ENCODE data around the gene LHFPL2. TPM values are rescaled to one million over a fixed set of nuclear protein-coding genes. Genes with fewer than 3 reads are reported as not detected.
A peak's percentile ranks its signal among the peaks of the same experiment; 100 is the strongest.

LHFPL2 gene
- total and polyA plus RNA-seq, 9 of the 15 experiments (the other 6 are each of a cell fraction or from before 2014, with no cell fraction given) = 1.0 to 6.6 (median 4.6) TPM

GRCh38 chr5:78659714-78660113, 11.1 kb upstream of the LHFPL2 start (continued):
- no peak for TF ChIP-seq ILF3 (IDR thresholded peaks at IDR 0.05; ENCODE audit: borderline replicate concordance)
- TF ChIP-seq PHB2 (IDR thresholded peaks at IDR 0.05; ENCODE audit: low read depth) = no peak
- TF ChIP-seq RCOR1 (IDR thresholded peaks at IDR 0.05; ENCODE audit: borderline replicate concordance in 1 of 2, low read depth in 2 of 2, low read length in 2 of 2) = peak in 1 of 2 experiments; percentile 70; a peak in 2 of 4 replicates
- TF ChIP-seq ZNF274 (IDR thresholded peaks at IDR 0.05; ENCODE audit: borderline replicate concordance, low read depth, low read length) = no peak
- no peak for TF ChIP-seq PHF20 (IDR thresholded peaks at IDR 0.05; ENCODE audit: partially characterized antibody)
- TF ChIP-seq, protein P1, sequence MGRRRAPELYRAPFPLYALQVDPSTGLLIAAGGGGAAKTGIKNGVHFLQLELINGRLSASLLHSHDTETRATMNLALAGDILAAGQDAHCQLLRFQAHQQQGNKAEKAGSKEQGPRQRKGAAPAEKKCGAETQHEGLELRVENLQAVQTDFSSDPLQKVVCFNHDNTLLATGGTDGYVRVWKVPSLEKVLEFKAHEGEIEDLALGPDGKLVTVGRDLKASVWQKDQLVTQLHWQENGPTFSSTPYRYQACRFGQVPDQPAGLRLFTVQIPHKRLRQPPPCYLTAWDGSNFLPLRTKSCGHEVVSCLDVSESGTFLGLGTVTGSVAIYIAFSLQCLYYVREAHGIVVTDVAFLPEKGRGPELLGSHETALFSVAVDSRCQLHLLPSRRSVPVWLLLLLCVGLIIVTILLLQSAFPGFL (CRISPR knock-in tag; IDR thresholded peaks at IDR 0.05) = no peak
- TF ChIP-seq IRF2 (CRISPR knock-in tag; IDR thresholded peaks at IDR 0.05) = no peak
- no peak for TF ChIP-seq SRSF9 (IDR thresholded peaks at IDR 0.05; ENCODE audit: borderline replicate concordance, low read depth, low read length)
- TF ChIP-seq, protein P2, sequence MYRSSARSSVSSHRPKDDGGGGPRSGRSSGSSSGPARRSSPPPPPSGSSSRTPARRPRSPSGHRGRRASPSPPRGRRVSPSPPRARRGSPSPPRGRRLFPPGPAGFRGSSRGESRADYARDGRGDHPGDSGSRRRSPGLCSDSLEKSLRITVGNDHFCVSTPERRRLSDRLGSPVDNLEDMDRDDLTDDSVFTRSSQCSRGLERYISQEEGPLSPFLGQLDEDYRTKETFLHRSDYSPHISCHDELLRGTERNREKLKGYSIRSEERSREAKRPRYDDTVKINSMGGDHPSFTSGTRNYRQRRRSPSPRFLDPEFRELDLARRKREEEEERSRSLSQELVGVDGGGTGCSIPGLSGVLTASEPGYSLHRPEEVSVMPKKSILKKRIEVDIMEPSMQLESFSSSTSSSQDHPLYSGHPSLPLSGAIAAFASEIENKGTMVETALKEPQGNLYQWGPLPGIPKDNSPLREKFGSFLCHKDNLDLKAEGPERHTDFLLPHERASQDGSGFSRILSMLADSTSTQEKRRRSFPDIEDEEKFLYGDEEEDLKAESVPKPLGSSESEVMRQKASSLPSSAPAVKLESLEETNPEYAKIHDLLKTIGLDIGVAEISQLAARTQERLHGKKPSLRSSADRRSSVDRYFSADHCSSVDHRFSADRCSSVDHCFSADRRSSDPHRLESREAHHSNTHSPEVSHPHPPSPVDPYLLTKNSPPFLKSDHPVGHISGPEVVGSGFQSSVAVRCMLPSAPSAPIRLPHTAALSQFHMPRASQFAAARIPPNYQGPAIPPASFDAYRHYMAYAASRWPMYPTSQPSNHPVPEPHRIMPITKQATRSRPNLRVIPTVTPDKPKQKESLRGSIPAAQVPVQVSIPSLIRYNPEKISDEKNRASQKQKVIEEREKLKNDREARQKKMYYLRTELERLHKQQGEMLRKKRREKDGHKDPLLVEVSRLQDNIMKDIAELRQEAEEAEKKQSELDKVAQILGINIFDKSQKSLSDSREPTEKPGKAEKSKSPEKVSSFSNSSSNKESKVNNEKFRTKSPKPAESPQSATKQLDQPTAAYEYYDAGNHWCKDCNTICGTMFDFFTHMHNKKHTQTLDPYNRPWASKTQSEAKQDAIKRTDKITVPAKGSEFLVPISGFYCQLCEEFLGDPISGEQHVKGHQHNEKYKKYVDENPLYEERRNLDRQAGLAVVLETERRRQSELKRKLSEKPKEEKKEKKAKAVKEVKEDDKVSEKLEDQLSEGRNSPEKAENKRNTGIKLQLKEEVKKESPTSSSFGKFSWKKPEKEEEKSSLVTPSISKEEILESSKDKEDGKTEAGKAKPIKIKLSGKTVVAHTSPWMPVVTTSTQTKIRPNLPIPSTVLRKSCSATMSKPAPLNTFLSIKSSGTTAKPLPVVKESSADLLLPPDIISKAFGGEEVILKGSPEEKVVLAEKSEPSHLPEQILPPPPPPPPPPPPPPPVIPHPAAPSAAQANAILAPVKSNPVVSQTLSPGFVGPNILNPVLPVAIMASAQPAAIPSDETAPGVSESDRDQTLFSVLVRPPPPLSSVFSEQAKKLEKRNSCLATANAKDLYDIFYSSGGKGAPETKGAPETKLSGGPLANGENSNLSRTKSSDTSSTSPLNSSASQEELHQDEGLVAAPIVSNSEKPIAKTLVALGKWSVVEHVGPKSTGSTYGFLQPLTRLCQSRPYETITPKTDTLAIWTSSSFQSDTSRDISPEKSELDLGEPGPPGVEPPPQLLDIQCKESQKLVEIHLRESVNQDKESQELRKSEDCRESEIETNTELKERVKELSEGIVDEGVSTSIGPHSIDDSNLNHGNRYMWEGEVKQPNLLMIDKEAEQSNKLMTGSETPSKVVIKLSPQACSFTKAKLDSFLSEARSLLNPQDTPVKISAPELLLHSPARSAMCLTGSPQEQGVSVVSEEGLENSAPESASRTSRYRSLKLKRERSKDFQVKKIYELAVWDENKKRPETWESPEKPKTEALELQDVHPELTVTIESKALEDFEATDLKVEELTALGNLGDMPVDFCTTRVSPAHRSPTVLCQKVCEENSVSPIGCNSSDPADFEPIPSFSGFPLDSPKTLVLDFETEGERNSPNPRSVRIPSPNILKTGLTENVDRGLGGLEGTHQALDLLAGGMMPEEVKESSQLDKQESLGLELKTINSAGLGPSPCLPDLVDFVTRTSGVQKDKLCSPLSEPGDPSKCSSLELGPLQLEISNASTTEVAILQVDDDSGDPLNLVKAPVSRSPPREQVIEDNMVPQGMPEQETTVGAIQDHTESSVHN (IDR thresholded peaks at IDR 0.05; ENCODE audit: borderline replicate concordance in 1 of 2, low read depth in 1 of 2) = peak in 1 of 2 experiments; percentile 76; a peak in 2 of 4 replicates
- no peak for TF ChIP-seq MECOM (CRISPR knock-in tag; IDR thresholded peaks at IDR 0.05)
- TF ChIP-seq PTTG1 (tag; IDR thresholded peaks at IDR 0.05; ENCODE audit: low read depth) = no peak
- TF ChIP-seq, protein P3, sequence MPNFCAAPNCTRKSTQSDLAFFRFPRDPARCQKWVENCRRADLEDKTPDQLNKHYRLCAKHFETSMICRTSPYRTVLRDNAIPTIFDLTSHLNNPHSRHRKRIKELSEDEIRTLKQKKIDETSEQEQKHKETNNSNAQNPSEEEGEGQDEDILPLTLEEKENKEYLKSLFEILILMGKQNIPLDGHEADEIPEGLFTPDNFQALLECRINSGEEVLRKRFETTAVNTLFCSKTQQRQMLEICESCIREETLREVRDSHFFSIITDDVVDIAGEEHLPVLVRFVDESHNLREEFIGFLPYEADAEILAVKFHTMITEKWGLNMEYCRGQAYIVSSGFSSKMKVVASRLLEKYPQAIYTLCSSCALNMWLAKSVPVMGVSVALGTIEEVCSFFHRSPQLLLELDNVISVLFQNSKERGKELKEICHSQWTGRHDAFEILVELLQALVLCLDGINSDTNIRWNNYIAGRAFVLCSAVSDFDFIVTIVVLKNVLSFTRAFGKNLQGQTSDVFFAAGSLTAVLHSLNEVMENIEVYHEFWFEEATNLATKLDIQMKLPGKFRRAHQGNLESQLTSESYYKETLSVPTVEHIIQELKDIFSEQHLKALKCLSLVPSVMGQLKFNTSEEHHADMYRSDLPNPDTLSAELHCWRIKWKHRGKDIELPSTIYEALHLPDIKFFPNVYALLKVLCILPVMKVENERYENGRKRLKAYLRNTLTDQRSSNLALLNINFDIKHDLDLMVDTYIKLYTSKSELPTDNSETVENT (CRISPR knock-in tag; IDR thresholded peaks at IDR 0.05) = no peak
- TF ChIP-seq ZNF232 (CRISPR knock-in tag; IDR thresholded peaks at IDR 0.05) = no peak
- TF ChIP-seq MAZ (CRISPR knock-in tag; conservative IDR thresholded peaks at IDR 0.05 in 1 of 2, IDR thresholded peaks at IDR 0.05 in 1 of 2) = no peak
- peak; percentile 79 for TF ChIP-seq TEAD4 (IDR thresholded peaks at IDR 0.05; ENCODE audit: low read length)
- TF ChIP-seq TEAD4 (CRISPR knock-in tag; IDR thresholded peaks at IDR 0.05; ENCODE audit: borderline replicate concordance) = no peak
- no peak for TF ChIP-seq DNMT1 (IDR thresholded peaks at IDR 0.05)
- no peak for TF ChIP-seq NFXL1 (CRISPR knock-in tag; IDR thresholded peaks at IDR 0.05)

Measured in K562 (cell line).